ENCODE data around the gene KANK4. TPM values are rescaled to one million over a fixed set of nuclear protein-coding genes. Genes with fewer than 3 reads are reported as not detected.
A peak's percentile ranks its signal among the peaks of the same experiment; 100 is the strongest.

Gene KANK4
- total RNA-seq, 1 donor from 2014 or later: 1.0 TPM

DNA sequence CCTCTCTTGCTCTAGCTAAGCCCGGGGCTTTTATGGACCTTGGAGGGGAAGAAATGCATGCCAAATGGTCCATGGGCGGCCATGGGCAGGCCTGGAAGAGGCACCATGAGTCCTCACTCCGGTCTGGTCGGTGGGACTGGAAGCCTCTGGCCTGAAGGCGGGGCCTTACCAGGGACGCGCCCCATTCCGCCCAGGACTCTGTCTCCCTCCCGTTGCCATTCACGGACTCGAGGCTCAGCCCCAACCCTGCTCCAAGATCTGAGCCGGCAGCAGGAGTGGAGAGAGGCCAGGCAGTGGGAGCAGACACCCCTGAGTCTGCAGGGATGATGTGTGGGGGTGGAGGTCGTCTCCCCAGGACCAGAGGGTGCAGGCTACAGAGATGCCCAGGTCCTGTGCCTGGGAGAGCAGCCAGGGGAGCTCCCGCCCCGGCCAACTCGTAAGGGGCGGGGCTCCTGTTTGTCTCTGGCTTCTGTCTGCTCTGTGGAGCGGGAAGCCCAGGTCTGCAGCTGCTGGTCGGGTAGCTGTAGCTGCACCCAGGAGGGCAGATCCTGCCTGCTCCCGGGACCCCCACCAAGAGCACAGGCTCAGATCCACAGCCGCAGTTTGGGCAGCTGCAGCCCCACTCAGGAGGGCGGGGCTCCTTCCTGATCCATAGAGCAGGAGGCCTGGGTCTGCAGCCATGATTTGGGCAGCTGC, 8.3 kb upstream of the KANK4 start:
- no peak overlapping the region for H3K4me3 Mint-ChIP-seq (ENCODE audit: low read depth)
- H3K9me3 Mint-ChIP-seq (ENCODE audit: low read depth): no peaks in the 10 kb centered on the region
- TF ChIP-seq, protein P1, sequence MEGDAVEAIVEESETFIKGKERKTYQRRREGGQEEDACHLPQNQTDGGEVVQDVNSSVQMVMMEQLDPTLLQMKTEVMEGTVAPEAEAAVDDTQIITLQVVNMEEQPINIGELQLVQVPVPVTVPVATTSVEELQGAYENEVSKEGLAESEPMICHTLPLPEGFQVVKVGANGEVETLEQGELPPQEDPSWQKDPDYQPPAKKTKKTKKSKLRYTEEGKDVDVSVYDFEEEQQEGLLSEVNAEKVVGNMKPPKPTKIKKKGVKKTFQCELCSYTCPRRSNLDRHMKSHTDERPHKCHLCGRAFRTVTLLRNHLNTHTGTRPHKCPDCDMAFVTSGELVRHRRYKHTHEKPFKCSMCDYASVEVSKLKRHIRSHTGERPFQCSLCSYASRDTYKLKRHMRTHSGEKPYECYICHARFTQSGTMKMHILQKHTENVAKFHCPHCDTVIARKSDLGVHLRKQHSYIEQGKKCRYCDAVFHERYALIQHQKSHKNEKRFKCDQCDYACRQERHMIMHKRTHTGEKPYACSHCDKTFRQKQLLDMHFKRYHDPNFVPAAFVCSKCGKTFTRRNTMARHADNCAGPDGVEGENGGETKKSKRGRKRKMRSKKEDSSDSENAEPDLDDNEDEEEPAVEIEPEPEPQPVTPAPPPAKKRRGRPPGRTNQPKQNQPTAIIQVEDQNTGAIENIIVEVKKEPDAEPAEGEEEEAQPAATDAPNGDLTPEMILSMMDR (IDR thresholded peaks at IDR 0.05; ENCODE audit: unreplicated experiment): no peak
- H3K27ac Mint-ChIP-seq: no peak overlapping the region
- H3K36me3 Mint-ChIP-seq (ENCODE audit: insufficient read depth): no peaks in the 10 kb centered on the region
- no peaks in the 10 kb centered on the region for H3K4me1 Mint-ChIP-seq (ENCODE audit: low read depth)
- DNase-seq (ENCODE audit: low spot score, unreplicated experiment): no peak
- peaks cover 10% of the 10 kb centered on the region for H3K27me3 Mint-ChIP-seq

DNA sequence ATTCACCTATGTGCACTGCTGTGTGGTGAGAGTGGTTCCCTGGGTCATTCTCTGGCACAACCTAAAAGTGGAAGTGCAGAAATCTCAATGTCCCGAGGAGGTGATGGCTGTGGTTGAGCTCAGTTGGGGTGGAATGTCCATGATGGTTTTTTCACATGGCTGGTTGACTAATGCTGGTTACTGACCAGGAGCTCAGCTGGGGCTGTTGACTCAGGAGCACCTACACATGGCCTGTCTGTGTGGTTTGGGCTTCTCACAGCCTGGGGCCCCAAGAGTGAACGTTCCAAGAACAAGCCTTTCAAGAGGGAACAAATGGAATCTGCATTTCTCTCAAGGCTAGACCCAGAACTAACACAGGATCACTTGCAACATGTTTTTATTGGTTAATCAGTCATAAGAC, 6.4 kb upstream of the KANK4 start:
- Mint-ChIP-seq H3K27ac (no peak overlapping the region), H3K27me3 (peaks cover 26% of the 10 kb centered on the region), H3K4me3 (ENCODE audit: low read depth) (no peak overlapping the region), H3K36me3 (ENCODE audit: insufficient read depth) (no peaks in the 10 kb centered on the region), H3K9me3 (ENCODE audit: low read depth) (no peaks in the 10 kb centered on the region), H3K4me1 (ENCODE audit: low read depth) (no peaks in the 10 kb centered on the region)
- DNase-seq (ENCODE audit: low spot score, unreplicated experiment): no peak
- TF ChIP-seq, protein P1 (IDR thresholded peaks at IDR 0.05; ENCODE audit: unreplicated experiment): no peak

DNA sequence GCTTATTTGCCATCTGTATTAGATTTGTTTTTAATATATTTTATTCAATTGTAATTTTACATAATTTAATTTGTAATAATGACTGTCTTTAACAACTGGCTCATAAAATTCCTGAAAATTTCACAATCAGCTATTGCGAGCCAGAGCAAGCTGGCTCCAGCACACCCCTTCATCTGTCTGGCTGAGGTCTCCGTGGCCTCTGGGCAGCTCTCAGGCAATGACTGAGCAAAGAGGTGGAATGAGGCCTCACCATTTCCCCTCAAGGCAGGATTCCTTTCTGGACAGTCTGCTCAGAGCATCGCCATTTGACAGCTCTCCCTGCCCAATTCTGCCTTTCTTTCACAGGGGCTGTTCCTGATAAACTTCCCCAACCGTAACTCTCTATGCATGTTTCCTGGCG, 5.8 kb upstream of the KANK4 start:
- no peak for DNase-seq (ENCODE audit: low spot score, unreplicated experiment)
- no peak overlapping the region for H3K27ac Mint-ChIP-seq
- no peaks in the 10 kb centered on the region for H3K4me1 Mint-ChIP-seq (ENCODE audit: low read depth)
- H3K4me3 Mint-ChIP-seq (ENCODE audit: low read depth): no peak overlapping the region
- no peaks in the 10 kb centered on the region for H3K36me3 Mint-ChIP-seq (ENCODE audit: insufficient read depth)
- H3K9me3 Mint-ChIP-seq (ENCODE audit: low read depth): no peaks in the 10 kb centered on the region
- TF ChIP-seq, protein P1 (IDR thresholded peaks at IDR 0.05; ENCODE audit: unreplicated experiment): no peak
- H3K27me3 Mint-ChIP-seq: peaks cover 27% of the 10 kb centered on the region

DNA sequence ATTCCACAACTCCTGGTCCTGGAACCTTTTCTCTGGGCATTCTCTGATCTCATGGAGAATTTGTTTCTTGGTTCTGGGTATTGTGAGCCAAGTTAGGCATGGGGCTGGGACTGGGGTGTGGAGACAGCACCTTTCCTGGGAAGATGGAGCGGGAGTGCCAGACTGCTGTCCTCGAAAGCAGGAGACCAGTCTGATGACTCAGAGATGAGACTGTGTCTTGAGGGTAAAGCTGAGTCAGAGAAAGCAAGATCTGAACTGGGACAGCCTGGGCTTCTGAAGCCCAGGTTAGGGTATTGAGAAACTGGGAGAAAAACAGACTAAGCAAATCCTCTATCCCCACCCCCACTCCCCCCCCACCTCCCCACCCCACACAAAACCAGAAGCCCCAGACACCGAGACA, 2.2 kb upstream of the KANK4 start:
- TF ChIP-seq, protein P1 (IDR thresholded peaks at IDR 0.05; ENCODE audit: unreplicated experiment): no peak
- no peaks in the 10 kb centered on the region for H3K9me3 Mint-ChIP-seq (ENCODE audit: low read depth)
- no peak overlapping the region for H3K27ac Mint-ChIP-seq
- no peak overlapping the region for H3K4me3 Mint-ChIP-seq (ENCODE audit: low read depth)
- peaks cover 53% of the 10 kb centered on the region for H3K27me3 Mint-ChIP-seq
- no peaks in the 10 kb centered on the region for H3K36me3 Mint-ChIP-seq (ENCODE audit: insufficient read depth)
- H3K4me1 Mint-ChIP-seq (ENCODE audit: low read depth): no peaks in the 10 kb centered on the region
- no peak for DNase-seq (ENCODE audit: low spot score, unreplicated experiment)

DNA sequence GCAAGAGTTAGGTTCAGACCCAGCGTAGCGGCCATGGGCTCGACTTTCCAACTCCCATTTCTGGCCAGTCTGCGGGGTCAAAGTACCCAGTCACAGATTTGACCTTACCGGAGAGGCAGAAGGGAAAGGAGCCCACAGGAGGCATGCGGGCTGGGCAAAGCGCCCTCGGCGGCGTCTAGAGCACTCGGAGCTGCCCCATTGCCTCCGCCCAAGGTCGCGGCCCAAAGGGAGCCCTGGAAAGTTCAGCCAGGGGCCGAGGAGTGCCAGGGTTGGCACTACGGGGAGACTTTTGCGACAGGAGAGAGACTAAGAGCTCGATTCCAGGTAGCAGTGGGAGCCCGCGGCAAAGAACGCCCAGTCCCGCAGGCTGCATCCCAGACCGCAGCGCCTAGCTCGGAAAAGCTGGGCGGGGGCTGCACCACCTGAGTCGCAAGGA, 896 bp downstream of the KANK4 start:
- TF ChIP-seq, protein P1 (IDR thresholded peaks at IDR 0.05; ENCODE audit: unreplicated experiment): no peak
- Mint-ChIP-seq H3K9me3 (ENCODE audit: low read depth) (no peaks in the 10 kb centered on the region), H3K27me3 (peaks cover 72% of the 10 kb centered on the region), H3K27ac (no peak overlapping the region), H3K36me3 (ENCODE audit: insufficient read depth) (no peaks in the 10 kb centered on the region), H3K4me3 (ENCODE audit: low read depth) (peak overlapping the region; percentile 70), H3K4me1 (ENCODE audit: low read depth) (no peaks in the 10 kb centered on the region)
- DNase-seq (ENCODE audit: low spot score, unreplicated experiment): no peak

All from progenitor cell of endocrine pancreas (in vitro differentiated cells).